Measurements from ENCODE around the gene MORC4.

DNA sequence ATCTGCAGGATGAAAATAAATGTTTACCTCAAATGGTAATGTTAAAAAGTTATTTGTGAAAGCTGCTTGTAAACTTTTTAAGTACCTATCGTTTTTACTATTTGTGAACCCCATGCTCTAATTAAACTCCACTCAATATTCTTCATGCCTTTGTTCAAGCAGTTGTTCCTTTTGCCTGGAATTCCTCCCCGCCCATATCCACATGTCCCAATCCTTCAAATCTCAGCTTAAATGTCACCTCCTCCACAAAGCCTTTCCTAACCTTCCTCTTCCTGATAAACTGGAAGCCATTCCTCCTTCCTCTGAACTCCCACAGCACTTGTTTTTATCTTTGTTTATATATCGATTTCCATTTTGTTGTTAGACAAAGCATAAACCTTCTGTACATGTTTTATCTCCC lies 2.4 kb downstream of the MORC4 start:
- TF ChIP-seq, protein P1, sequence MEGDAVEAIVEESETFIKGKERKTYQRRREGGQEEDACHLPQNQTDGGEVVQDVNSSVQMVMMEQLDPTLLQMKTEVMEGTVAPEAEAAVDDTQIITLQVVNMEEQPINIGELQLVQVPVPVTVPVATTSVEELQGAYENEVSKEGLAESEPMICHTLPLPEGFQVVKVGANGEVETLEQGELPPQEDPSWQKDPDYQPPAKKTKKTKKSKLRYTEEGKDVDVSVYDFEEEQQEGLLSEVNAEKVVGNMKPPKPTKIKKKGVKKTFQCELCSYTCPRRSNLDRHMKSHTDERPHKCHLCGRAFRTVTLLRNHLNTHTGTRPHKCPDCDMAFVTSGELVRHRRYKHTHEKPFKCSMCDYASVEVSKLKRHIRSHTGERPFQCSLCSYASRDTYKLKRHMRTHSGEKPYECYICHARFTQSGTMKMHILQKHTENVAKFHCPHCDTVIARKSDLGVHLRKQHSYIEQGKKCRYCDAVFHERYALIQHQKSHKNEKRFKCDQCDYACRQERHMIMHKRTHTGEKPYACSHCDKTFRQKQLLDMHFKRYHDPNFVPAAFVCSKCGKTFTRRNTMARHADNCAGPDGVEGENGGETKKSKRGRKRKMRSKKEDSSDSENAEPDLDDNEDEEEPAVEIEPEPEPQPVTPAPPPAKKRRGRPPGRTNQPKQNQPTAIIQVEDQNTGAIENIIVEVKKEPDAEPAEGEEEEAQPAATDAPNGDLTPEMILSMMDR (IDR thresholded peaks at IDR 0.05) = no peak
- no peak for TF ChIP-seq POLR2A (IDR thresholded peaks at IDR 0.05)

Data from body of pancreas (tissue), 4 donors.